ENCODE data around the gene SOX5. TPM values are rescaled to one million over a fixed set of nuclear protein-coding genes. Genes with fewer than 3 reads are reported as not detected.

SOX5 gene
- total and polyA plus RNA-seq, 9 of the 15 experiments (the other 6 are each of a cell fraction or from before 2014, with no cell fraction given), result 8.3 to 16.5 (median 11.9) TPM

GRCh38 chr12:23561364-23562345 is 387.8 kb downstream of the SOX5 start:
- H3K9me1 ChIP-seq (ENCODE audit: control insufficient read depth, insufficient read depth, low read length), result no peaks in the 10 kb centered on the region
- ChIA-PET CTCF (ENCODE audit: low intra/inter-chr PET ratio) (no interaction called here), POLR2A (interaction anchor here (1.1 to 1.4 kb wide), 3 partner anchors 10 to 262 kb away, joined by 3 to 6 read pairs (median 3); no protein-coding TSS in a partner anchor)
- intact Hi-C loops (cut with micrococcal nuclease) (no loop called here), in situ Hi-C loops (cut with MboI) (no loop called here)
- no peak for DNase-seq (ENCODE audit: extremely low read depth in 1 of 4, low spot score in 3 of 4)
- no peaks in the 10 kb centered on the region; the same call in 1 of the 2 replicates for H3K9me3 ChIP-seq (replicated peaks; ENCODE audit: control insufficient read depth, insufficient read depth, low read depth, low read length)
- no peak overlapping the region for H3K27ac ChIP-seq (ENCODE audit: extremely low read depth, low read depth, low read length)
- TF ChIP-seq CBFA2T3 (IDR thresholded peaks at IDR 0.05) (no peak), DMBX1 (CRISPR knock-in tag; IDR thresholded peaks at IDR 0.05; ENCODE audit: borderline replicate concordance) (no peak), ZNF217 (CRISPR knock-in tag; IDR thresholded peaks at IDR 0.05) (no peak), ZNF23 (CRISPR knock-in tag; IDR thresholded peaks at IDR 0.05) (no peak)
- no peaks in the 10 kb centered on the region for H3K79me2 ChIP-seq (ENCODE audit: control insufficient read depth, insufficient read depth, low read length)
- no peak for FAIRE-seq
- H3K4me3 ChIP-seq, result no peak overlapping the region
- H3K4me1 ChIP-seq (replicated peaks in 1 of 2; ENCODE audit: control insufficient read depth in 2 of 2, insufficient read depth in 2 of 2, low read length in 2 of 2), result peaks cover 3 to 32% of the 10 kb centered on the region in 2 experiments; a peak in 4 of 5 replicates
- no peak for ATAC-seq
- no peak overlapping the region for H2AFZ ChIP-seq (ENCODE audit: low read depth, low read length)
- no peak overlapping the region for H3K9ac ChIP-seq (ENCODE audit: insufficient read depth in 1 of 2, low read depth in 2 of 2, low read length in 2 of 2)
- peaks cover 13% of the 10 kb centered on the region; the same call in 2 of the 3 replicates for H3K36me3 ChIP-seq (ENCODE audit: control insufficient read depth, insufficient read depth, low read length)
- WGBS (ENCODE audit: insufficient coverage, low coverage, missing lambda C conversion rate), result 95% methylated on average over 12 of the region's 12 CpGs
- H3K4me2 ChIP-seq (ENCODE audit: insufficient read depth, low read length), result no peak overlapping the region
- BruUV-seq (replicated peaks), result no TSS peak
- no peaks in the 10 kb centered on the region for H3K27me3 ChIP-seq (ENCODE audit: control insufficient read depth in 2 of 2, insufficient read depth in 2 of 2, low read length in 2 of 2)
- no peaks in the 10 kb centered on the region for H4K20me1 ChIP-seq (replicated peaks; ENCODE audit: control insufficient read depth, insufficient read depth, low read length)

GRCh38 chr12:23560611-23561010 is 388.9 kb downstream of the SOX5 start:
- peaks cover 3 to 29% of the 10 kb centered on the region in 2 experiments; a peak in 4 of 5 replicates for H3K4me1 ChIP-seq (replicated peaks in 1 of 2; ENCODE audit: control insufficient read depth in 2 of 2, insufficient read depth in 2 of 2, low read length in 2 of 2)
- no peak overlapping the region for H2AFZ ChIP-seq (ENCODE audit: low read depth, low read length)
- H3K36me3 ChIP-seq (ENCODE audit: control insufficient read depth, insufficient read depth, low read length), result peaks cover 13% of the 10 kb centered on the region
- ChIA-PET CTCF (ENCODE audit: low intra/inter-chr PET ratio) (no interaction called here), POLR2A (interaction anchor here (0.6 kb wide), 1 partner anchor 225 kb away, joined by 3 read pairs; no protein-coding TSS in a partner anchor)
- H4K20me1 ChIP-seq (replicated peaks; ENCODE audit: control insufficient read depth, insufficient read depth, low read length), result no peaks in the 10 kb centered on the region
- H3K27me3 ChIP-seq (ENCODE audit: control insufficient read depth in 2 of 2, insufficient read depth in 2 of 2, low read length in 2 of 2), result no peaks in the 10 kb centered on the region
- DNase-seq (ENCODE audit: extremely low read depth in 1 of 4, low spot score in 3 of 4), result no peak
- H3K79me2 ChIP-seq (ENCODE audit: control insufficient read depth, insufficient read depth, low read length), result no peaks in the 10 kb centered on the region
- H3K4me2 ChIP-seq (ENCODE audit: insufficient read depth, low read length), result no peak overlapping the region
- in situ Hi-C loops (cut with MboI), result no loop called here
- WGBS (ENCODE audit: insufficient coverage, low coverage, missing lambda C conversion rate), result 89% methylated on average over 2 of the region's 2 CpGs
- H3K27ac ChIP-seq (ENCODE audit: extremely low read depth, low read depth, low read length), result no peak overlapping the region; the same call in 2 of the 3 replicates
- H3K4me3 ChIP-seq, result no peak overlapping the region
- ATAC-seq, result no peak
- 0 out of 2 replicates have a peak, but pooled peaks have one; percentile 5 for TF ChIP-seq BACH1 (tag; IDR thresholded peaks at IDR 0.05)
- no peak for TF ChIP-seq KLF10 (CRISPR knock-in tag; IDR thresholded peaks at IDR 0.05)
- 0 out of 2 replicates have a peak, but pooled peaks have one; percentile 11 for TF ChIP-seq POLR2H (tag; IDR thresholded peaks at IDR 0.05; ENCODE audit: low read depth)
- TF ChIP-seq ETS2 (tag; IDR thresholded peaks at IDR 0.05; ENCODE audit: borderline replicate concordance, poor library complexity, severe bottlenecking), result no peak
- no peak for TF ChIP-seq CBX3 (IDR thresholded peaks at IDR 0.05; ENCODE audit: borderline replicate concordance in 1 of 2, low read length in 2 of 2)
- TF ChIP-seq ZNF655 (CRISPR knock-in tag; IDR thresholded peaks at IDR 0.05), result no peak
- no TSS peak for BruUV-seq (replicated peaks)
- no peaks in the 10 kb centered on the region; the same call in 1 of the 2 replicates for H3K9me3 ChIP-seq (replicated peaks; ENCODE audit: control insufficient read depth, insufficient read depth, low read depth, low read length)
- no peak for FAIRE-seq
- H3K9me1 ChIP-seq (ENCODE audit: control insufficient read depth, insufficient read depth, low read length), result no peaks in the 10 kb centered on the region
- intact Hi-C loops (cut with micrococcal nuclease), result no loop called here
- no peak overlapping the region for H3K9ac ChIP-seq (ENCODE audit: insufficient read depth in 1 of 2, low read depth in 2 of 2, low read length in 2 of 2)
